GM19023 (cell line): Measurements from ENCODE around the gene BEST1.

Experiments used
- ATAC-seq: cut with Tn5 transposase; IDR thresholded peaks from one replicate; pipeline ENCODE4 v1.9.1; 2021; ENCODE audit warnings: mild to moderate bottlenecking, moderate library complexity; ENCODE audit not compliant: unreplicated experiment

BEST1 gene

DNA sequence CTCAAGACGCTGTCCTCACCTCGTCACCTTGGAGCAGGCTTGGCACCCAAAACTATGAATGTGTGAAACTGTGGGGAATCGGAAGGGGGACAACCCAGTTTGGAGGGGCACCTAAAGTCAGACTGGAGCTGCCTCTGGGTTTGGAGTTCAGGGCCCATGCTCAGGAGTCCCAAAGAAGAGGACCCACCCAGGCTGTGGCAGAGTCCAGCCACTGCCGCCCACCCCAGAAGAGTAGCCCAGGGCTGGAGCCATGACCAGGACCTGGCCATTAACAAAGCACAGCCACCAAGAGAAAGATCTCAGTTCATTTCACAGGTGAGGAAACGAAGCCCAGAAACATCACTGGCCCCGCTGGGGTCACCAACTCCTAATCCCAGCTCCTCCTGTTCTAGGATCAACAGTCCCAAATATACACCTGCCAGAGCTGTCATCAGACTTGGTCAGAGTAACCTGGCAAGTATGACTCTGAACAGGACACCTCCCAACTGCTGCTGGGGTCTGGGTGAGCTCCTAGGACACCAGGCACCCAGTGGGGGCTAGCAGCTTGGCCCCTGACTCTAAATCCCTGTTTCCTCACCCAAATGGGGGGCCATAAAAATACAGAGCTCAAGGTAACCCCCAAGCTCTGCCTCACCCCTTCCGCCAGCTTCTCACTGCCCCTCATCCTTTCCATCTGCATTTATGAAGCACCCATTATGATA is 35.5 kb upstream of the BEST1 start:
- ATAC-seq, result no peak

DNA sequence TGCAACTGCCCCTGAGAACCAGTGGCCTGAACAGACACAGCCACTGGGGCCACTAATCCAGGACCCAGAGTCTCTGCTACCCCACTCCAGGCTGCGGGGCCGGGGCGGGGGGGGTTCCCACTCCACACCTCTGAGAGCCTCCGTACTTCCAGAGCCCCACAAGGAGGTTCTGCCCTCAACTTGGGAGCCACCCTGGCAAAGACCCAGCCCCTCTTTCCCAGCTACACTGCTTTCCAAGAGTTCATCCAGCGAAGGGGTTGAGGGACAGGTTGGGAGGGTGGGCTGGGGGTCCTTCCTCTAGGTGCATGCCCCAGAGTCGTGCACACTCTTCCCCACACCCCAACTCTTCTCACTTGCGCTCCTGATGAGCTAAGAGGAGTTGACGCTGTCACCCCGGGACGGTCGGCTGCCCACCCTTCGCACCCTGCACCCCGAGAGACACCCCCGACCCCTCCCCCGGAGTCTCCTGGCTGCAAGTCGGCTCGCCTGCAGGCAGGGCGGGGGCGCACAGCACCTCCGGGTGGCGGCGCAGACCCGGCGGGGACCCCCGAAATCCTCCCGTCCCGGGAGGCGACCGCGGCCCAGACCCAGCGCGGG is 33.3 kb upstream of the BEST1 start:
- ATAC-seq, result no peak

DNA sequence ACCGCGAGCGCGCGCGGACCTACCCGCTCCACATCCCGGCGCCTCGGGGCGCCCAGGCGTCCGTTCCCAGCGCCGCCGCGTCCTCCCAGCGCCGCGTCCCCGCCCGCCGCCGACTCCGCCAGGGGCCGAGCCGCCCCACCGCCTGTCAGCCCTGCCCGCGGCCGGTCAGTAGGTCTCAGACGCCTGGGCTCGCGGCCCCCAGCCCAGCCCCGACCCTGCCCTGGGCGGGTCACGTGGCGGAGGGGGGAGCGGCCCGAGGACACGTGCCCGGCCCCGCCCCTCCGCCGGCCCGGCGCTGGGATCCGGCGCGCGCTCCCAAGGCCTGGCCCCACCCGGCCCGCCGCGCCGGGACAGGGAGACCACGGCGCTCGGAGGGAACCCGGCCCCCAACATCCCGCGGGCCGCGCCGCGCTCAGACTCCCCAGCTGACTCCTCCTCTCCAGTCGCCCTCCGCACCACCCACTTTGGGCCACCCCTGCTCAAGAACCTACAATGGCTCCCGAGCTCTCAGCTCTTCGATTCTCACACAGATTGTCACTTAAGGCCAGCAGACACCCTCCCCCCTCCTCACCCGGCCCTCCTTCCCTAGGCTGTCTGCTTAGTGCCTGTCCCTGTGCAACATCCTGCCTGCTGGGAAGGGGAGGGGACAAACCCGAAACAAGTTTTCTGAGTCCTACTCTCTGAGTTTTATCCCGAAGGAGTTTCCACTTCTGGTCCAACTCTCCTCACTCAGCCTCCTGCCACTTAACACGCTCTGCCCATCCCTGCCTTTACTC is 32.6 kb upstream of the BEST1 start, which contains the start of gene RAB3IL1:
RAB3IL1 (minus strand) TSS at position 233 of the 776 bp plus-strand sequence; CDS start at position 34, 199 bp downstream.
- no peak for ATAC-seq

DNA sequence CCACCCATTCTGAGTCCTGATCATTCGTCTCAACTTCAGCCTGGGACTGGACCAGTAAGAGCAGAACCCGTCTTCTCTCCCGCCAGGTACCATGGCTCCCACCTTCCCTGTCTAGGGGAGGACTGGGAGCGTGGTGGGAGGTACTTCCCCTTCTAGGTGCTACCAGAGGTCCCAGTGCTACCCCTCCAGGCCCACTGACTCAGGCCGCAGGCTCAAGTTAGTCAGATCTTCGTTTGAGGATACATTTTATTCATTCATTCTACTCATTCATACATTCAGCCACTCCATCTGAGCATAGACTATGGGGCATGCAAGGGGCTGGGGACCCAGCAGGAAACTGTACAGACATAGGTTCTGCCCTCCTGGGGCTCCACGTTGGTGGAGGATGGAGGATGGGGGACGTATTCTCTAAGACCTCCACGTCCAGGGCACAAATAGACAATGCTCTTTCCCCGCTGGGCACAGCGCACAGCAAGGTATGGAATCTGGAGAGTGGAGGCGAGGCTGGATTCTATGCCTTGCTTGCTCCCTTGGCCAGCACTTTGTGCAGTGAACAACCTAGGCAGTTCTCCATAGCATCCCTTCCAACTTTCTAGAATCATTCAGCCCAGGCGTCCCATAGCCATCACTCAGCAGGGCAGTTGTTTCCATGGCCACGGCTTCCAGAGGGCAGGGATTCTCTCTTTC is 31.8 kb upstream of the BEST1 start:
- ATAC-seq, result no peak

DNA sequence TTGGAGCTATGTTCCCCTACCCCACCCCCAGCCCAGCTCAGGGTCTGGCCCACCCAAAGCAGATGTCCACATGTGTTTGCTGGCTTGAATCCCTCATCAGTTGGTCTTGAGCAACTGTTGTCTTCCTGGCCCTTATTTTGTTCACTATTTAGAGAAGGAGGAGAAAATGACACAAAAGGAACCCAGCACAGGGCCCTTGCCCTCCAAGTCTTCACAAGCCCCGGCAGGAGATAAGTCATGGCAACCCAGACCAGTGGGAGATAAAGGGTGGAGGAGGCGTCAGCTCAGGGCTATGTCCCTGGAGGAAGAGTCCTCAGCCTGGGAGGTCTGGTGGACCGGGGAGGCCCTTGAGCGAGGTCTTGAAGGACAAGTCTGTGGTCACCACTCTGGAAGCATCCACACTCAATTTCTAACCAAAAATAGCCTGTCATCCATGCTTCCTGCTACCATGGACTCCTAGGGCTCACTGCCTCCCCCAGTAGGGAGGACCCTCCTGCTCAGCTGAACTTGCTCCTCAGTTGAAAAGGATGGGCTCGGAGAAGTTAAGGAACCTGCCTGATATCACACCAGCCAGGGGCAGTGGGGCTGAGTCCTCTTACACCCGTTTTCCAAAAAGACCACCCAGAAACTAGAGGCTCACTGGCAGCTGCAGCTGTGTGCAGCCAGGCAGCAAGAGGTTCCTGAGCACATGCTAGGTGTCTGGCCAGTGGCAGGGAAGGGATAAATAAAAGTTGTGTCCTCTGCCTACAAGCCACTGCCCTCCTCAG is 31.0 kb upstream of the BEST1 start:
- no peak for ATAC-seq

DNA sequence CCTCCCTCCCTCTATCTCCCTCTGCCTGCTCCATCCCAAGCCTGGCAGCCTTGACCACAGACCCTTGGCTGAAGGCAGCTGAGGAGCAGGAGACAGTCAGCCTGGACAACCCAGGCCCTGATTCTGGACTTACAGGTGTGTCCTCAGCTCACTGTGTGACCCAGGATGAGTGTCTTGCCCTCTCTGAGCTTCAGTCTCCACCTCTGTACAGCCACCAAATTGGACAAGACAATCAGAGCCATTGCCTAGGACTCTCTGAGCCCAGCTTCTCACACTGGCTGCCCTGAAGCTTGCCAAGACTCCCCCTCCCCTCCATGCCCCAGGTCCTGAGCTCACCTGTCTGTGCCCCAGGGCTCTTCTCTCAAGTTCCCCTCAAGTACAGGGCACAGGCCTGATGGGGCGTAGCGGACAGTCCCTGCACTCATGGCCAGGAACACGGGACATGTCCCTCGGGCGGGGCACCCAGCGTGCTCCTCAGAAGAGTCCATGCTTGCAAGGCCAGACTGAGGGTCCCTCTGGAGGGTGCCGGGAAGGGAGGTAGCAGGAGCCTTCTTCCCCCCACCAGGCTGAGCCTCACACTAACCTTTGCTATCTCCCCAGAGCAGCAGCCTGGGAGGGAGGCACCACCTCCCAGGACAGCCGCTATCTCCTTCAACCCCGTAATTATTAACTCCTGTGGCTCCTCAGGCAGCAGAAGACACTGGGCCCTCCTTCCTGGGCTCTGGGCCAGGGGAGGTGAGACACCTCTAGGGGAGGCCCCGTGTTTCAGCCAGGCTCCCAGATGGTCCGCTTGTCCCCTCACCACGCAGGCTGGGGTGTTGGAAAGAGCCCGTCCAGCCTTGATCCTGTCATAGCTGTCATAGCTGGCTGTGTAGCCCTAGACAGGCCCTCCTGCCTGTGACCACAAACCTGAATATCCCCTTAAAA is 30.2 kb upstream of the BEST1 start:
- ATAC-seq, result no peak

DNA sequence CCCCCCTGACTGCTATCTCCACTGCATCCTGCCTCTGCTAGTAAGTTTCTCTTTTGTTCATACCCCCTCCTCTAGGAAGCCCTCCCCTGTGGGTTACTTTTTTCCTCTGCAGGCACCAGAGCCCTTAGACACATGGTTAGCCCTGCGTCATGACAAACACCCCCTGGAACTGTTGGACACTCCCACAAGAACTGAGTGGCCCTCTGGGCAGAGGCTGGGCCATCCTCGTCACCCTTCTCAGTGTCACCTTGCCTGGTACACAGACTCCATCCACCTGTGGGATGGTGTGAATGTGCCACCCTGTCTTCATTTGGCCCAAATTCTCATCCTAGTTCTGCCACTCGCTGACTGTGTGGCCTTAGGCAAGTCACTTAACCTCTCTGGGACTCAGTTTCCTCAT is 28.7 kb upstream of the BEST1 start:
- no peak for ATAC-seq

DNA sequence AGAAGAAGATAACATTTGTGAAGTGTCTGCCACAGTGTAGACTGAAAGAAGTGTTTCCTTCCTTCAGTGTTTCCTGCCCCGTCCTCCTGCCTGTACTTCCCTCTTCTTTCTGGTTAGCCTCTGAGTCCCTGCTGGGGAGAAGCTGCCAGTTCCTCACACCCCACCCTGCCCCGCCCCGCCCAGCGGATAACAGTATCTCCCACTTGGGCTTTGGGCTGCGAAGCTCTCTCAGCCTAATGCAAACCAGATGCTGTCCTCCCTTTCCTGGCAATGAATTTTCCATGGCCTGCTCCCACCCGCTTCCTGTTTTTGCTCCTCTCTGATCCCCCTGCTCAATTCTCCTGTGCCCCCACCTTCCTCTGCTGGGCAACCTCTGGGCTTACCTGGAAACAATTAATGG is 27.6 kb upstream of the BEST1 start:
- no peak for ATAC-seq

DNA sequence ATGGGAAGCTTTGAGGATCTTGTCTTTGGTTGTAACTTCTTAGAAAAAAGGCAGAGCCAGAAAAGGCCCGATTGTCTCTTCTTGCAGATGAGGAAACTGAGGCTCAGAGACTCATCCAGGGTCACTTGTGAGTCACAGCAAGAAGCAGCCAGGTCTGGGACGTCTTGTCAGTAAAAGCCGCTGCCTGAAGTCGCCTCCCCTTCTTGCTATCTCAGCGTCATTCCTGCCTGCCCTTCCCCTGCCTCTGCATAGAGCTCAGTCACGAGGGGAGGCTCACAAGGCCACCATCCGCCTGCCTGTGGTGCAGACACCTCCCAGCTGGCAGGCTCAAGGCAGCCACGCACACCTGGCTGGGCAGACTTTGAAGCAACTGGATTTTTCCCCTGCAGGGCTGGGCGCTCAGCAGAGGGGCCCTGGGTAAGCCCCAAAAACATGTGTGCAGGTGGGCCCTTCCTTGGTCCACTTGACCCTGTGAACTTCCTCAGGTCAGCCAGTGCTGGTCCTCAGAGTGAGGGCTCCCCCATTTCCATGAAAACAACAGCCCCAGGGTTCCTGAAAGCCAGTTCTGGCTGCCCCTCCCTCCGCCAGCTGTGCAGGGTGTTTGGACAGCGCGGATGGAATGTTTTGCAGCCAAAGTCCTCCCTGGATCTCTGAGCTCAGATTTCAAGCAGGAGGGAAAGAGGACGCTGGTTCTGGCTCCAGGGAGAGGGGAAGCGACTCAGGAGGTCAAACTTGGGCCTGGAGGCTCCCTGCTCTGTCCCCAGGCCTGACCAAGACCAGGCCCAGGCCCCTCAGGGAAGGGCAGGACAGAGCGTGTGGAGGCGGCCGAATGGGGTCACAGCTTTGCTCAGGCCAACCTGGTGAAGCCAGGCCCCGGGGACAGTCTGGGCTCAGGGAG is 26.7 kb upstream of the BEST1 start:
- no peak for ATAC-seq

DNA sequence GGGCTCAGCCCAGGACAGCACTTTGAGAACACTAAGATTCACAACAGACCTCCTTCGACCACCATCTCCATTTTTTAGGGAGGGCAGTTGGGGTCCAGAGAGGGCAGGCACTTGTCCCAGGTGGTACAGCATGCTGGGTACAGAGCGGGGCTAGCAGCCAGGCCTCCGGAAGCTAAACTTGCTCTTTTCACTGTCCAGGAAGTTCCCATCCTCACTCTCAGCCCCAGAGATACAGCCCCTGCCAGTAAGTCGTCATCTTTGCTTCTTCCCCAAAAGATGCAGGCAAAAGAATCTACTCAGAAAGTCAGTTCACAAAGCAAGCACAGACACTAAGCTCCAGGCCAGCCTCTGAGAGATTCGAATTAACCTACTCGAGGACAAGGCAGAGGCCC is 26.1 kb upstream of the BEST1 start:
- ATAC-seq, result no peak

DNA sequence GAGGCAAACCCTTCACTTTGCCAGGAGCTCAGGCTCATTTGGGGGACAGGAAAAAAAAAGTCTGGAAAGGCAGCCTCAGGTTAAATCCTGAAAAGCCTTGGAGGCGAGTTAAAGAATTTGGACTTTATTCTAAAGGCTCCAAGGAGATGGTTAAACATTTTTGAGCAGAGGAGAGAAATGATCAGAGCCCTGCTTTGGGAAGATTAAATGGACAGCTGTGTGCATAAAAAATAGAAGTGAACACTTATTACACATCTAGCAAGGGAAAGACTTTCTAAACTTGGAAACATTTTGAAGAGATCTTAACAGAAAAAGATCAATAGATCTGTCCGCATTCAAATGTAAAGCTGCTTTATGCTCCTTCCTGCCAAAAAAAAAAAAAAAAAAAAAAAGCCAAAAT is 24.4 kb upstream of the BEST1 start:
- no peak for ATAC-seq

DNA sequence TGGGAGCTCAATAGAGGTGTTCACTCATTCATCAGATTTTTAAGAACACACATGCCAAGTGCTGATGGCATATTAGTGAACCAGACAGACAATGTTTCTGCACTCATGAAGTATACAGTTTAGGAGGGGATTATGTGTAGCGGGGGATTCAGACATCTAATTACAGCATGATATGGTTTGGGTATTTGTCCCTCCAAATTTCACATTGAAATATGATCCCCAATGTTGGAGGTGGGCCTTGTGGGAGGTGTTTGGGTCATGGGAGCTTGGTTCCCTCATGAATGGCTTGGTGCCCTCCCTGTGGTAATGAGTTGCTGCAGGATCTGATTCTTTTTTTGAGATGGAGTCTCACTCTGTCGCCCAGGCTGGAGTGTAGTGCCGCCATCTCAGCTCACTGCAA is 23.9 kb upstream of the BEST1 start:
- ATAC-seq, result no peak

DNA sequence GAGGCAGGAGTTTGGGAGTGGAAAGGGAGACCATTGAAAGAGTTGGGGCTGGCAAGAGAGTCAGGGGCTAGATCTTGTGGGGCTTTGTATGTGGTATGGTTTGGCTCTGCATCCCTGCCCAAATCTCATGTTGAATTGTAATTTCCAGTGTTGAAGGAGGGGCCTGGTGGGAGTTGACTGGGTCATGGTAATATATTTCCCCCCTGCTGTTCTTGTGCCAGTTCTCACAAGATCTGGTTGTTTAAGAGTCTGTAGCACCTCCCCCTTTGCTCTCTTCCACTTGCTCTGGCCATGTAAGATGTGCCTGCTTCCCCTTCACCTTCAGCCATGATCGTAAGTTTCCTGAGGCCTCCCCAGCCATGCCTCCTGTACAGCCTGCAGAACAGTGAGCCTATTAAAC is 22.6 kb upstream of the BEST1 start:
- ATAC-seq, result no peak

DNA sequence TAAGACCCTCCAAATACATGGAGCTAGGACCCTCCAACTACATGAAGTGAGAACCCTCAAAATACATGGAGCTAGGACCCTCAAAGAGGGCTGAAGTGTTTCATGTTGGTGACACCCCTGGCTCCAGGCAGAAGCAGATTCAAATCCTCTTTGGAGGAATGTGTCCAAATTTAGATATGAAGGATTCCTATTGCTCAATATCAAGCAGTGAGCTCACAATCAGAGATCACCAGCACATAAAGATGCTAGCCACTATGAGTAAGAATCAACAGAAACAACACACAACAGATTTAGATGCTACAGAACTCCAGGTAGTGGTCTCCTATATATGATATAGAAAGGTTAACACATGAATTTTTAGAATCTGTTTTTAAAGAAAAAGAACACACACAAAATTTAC is 21.5 kb upstream of the BEST1 start:
- no peak for ATAC-seq

DNA sequence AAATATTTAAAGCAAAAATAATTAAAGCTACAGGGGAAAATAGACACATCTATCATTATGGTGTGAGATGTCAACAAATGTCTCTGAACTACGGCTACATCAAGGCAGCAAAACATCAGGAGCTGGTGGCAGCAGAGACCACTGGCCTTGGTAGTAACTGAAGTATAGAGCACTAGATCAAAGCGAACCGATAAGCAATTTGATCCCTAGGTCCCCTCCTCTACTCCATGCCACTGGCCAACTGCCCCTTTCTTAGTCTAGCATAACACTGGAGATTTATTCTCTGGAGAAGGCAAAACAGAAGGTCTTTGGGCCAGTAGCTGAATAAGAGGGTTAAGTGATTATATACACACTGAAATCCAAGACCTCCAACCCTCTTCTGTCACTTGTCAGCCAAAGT is 19.2 kb upstream of the BEST1 start:
- ATAC-seq, result no peak

DNA sequence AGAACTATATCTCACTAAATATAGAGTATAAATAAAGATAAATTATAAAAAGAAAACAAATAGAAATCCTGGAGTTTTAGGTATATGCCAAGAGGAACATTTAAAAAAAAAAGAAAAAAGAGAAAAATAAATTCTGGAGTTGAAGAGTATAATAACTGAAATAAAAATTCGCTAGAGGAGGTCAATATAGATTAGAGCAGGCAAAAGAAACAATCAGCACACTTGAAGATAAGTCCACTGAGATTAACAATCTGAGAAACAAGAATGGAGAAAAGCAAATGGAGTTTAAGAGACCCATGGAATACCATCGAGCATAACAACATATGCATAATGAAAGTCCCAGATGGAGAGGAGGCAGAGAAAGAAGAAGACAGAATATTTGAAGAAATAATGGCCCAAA is 14.3 kb upstream of the BEST1 start:
- no peak for ATAC-seq

DNA sequence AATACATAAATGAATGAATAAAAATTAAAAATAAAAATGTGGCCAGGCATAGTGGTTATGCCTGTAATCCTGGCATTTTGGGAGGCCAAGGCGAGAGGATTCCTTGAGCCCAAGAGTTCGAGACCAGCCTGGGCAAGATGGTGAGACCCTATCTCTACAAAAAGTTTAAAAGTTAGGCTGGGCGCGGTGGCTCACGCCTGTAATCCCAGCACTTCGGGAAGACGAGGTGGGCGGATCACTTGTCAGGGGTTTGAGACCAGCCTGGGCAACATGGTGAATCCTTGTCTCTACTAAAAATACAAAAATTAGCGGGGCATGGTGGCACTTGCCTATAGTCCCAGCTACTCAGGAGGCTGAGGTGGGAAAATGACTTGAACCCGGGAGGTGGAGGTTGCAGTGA is 9.7 kb upstream of the BEST1 start:
- no peak for ATAC-seq

DNA sequence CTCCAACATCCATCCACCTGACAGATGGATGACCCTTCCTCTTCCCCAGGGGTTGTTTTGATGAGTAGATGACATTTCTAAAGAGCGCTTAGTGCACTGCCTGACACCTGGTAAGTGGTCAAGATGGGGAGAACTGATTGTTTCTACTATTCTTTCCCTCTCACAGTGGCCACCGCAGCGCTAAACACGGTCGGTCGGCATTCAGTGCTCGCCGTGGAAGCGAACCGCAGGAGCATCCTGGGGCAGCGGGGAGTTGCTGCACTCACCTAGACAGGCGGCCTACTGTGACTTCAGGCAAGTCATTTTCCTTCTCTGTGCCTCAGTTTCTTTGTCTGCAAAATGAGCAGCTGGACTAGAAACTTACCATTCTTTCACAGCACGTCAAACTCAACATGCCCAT is 5.0 kb upstream of the BEST1 start:
- ATAC-seq, result no peak

DNA sequence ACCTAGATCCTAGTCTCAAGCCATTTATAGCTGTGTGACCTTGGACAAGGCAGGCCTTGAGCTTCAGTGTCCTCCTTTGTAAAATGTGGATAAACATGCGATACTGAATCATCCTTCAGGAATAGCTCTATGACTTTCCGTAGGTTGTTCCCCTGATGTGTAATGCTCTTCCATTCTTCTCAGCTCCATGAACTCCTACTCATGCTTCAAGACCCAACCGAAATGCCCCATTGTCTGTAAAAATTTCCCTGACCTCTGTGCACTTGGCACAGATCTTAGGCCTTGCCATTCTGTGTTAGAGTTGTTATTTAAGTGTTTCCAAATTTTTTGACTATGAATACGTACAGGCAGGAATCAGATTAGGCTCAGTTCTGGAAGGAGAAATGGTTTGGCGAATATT is 3.3 kb upstream of the BEST1 start:
- no peak for ATAC-seq
